Suprapubic skin (tissue), 4 donors: ENCODE measurements around the gene SYNPO2L.

ENCODE experiments used
- EP300 ChIP-seq: sonication (generic); formaldehyde crosslinking; IDR thresholded peaks from one replicate; pipeline ENCODE4 v1.6.1; 2017; ENCODE audit warnings: antibody characterized with exemption
- POLR2A ChIP-seq, 2 donors: fragments of 450-650 bp; IDR thresholded peaks; one replicate each; pipeline ENCODE4 v1.6.1; 2017; ENCODE audit warnings: antibody characterized with exemption in 2 of 2, mild to moderate bottlenecking in 2 of 2, moderate library complexity in 2 of 2
- POLR2AphosphoS5 ChIP-seq, 3 donors: sonication (generic); formaldehyde crosslinking; IDR thresholded peaks; one replicate each; pipeline ENCODE4 v1.6.1; 2017; ENCODE audit warnings: antibody characterized with exemption in 3 of 3
- TF ChIP-seq, protein P1 (sequence below), 2 donors: fragments of 200-600 bp in 1 of 2; fragments of 450-650 bp in 1 of 2; sonication (generic) in 1 of 2; IDR thresholded peaks; one replicate each; pipeline ENCODE4 v1.5.1; 2016 to 2019; ENCODE audit warnings: antibody characterized with exemption in 2 of 2, mild to moderate bottlenecking in 1 of 2, moderate library complexity in 1 of 2

DNA sequence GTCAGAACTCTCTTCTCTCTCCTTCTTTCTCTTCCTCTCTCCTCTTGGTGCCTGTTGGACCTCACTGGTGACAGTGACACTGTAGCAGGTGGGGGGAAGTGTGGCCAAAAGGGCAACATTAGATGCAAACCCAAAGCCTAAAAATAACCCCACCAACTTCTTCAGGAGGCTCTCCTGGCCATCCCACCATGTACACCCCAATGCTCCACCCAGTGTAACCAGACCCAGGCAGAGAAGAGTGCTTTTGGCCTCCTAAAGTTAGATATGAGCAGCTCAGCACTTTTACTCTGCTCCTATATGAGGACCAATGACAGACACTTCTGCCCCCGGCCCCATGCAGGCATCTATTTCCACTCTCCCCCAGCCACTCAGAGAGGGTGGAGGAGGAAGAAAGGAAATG, 20.0 kb downstream of the SYNPO2L start:
- TF ChIP-seq, protein P1, sequence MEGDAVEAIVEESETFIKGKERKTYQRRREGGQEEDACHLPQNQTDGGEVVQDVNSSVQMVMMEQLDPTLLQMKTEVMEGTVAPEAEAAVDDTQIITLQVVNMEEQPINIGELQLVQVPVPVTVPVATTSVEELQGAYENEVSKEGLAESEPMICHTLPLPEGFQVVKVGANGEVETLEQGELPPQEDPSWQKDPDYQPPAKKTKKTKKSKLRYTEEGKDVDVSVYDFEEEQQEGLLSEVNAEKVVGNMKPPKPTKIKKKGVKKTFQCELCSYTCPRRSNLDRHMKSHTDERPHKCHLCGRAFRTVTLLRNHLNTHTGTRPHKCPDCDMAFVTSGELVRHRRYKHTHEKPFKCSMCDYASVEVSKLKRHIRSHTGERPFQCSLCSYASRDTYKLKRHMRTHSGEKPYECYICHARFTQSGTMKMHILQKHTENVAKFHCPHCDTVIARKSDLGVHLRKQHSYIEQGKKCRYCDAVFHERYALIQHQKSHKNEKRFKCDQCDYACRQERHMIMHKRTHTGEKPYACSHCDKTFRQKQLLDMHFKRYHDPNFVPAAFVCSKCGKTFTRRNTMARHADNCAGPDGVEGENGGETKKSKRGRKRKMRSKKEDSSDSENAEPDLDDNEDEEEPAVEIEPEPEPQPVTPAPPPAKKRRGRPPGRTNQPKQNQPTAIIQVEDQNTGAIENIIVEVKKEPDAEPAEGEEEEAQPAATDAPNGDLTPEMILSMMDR (IDR thresholded peaks at IDR 0.05), result no peak
- no peak for TF ChIP-seq POLR2A (IDR thresholded peaks at IDR 0.05)
- TF ChIP-seq POLR2AphosphoS5 (IDR thresholded peaks at IDR 0.05), result no peak
- no peak for TF ChIP-seq EP300
